HL-60/S4 treated with retinoic acid at 250 ng/mL for 4 days and 3 days (cell line): Measurements from ENCODE around the gene HNF4A.

Experiments used
- in situ Hi-C: fragments of 300-500 bp; cut with MboI; formaldehyde crosslinking; loops from 2 replicates; pipeline ENCODE4 v1.7.0; 2022; ENCODE audit warnings: low sequenced_read_pairs

HNF4A gene

GRCh38 chr20:44420497-44420896, 65.0 kb downstream of the HNF4A start:
- in situ Hi-C loops, result no loop called here

GRCh38 chr20:44422083-44422482, 66.6 kb downstream of the HNF4A start:
- in situ Hi-C loops, result no loop called here

GRCh38 chr20:44423480-44423879, 68.0 kb downstream of the HNF4A start:
- in situ Hi-C loops, result no loop called here

- in situ Hi-C loops, result no loop called here
These were observed 68.6 kb downstream of the HNF4A start for GRCh38 chr20:44424039-44424495.

GRCh38 chr20:44425923-44426322, 70.4 kb downstream of the HNF4A start:
- in situ Hi-C loops, result no loop called here

GRCh38 chr20:44426879-44427790, 71.6 kb downstream of the HNF4A start:
- in situ Hi-C loops, result no loop called here

- in situ Hi-C loops, result no loop called here
These were observed 72.3 kb downstream of the HNF4A start for GRCh38 chr20:44427804-44428173.

- in situ Hi-C loops, result no loop called here
These were observed 72.9 kb downstream of the HNF4A start for GRCh38 chr20:44428174-44429016.

- in situ Hi-C loops, result no loop called here
These were observed 73.5 kb downstream of the HNF4A start for GRCh38 chr20:44429017-44429339.

GRCh38 chr20:44429419-44430269, 74.1 kb downstream of the HNF4A start:
- in situ Hi-C loops, result no loop called here

- in situ Hi-C loops, result no loop called here
These were observed 75.0 kb downstream of the HNF4A start for GRCh38 chr20:44430270-44431065.

GRCh38 chr20:44431118-44431501, 75.6 kb downstream of the HNF4A start:
- in situ Hi-C loops, result no loop called here

GRCh38 chr20:44431502-44432234, 76.2 kb downstream of the HNF4A start:
- in situ Hi-C loops, result no loop called here

- in situ Hi-C loops, result no loop called here
These were observed 77.4 kb downstream of the HNF4A start for GRCh38 chr20:44432618-44433577.

GRCh38 chr20:44433751-44434538, 78.4 kb downstream of the HNF4A start:
- in situ Hi-C loops, result no loop called here

GRCh38 chr20:44435630-44436335, 80.3 kb downstream of the HNF4A start:
- in situ Hi-C loops, result no loop called here

GRCh38 chr20:44436393-44436792, 80.9 kb downstream of the HNF4A start:
- in situ Hi-C loops, result no loop called here
